Measurements from ENCODE around the gene RXRB. TPM values are rescaled to one million over a fixed set of nuclear protein-coding genes. Genes with fewer than 3 reads are reported as not detected.

The RXRB gene
- total and polyA plus RNA-seq, 2 donors (not counting 1 experiment from before 2014, with no cell fraction given): 88.3 to 99.9 TPM

GRCh38 chr6:33166811-33167210 is 33.7 kb downstream of the RXRB start:
- Histone ChIP-seq H3K4me3 (ENCODE audit: control extremely low read depth in 1 of 5, extremely low read depth in 1 of 5, insufficient read depth in 1 of 5, low read depth in 2 of 5, low read length in 4 of 5) (no peak overlapping the region), H4K20me1 (ENCODE audit: control insufficient read depth, insufficient read depth, low read length, poor library complexity, severe bottlenecking) (no peaks in the 10 kb centered on the region), H3K9me3 (ENCODE audit: control extremely low read depth in 1 of 3, control insufficient read depth in 2 of 3, insufficient read depth in 1 of 3, low read length in 2 of 3) (no peaks in the 10 kb centered on the region), H3K4me2 (replicated peaks; ENCODE audit: low read depth, low read length, poor library complexity, severe bottlenecking) (no peak overlapping the region), H3K27me3 (replicated peaks in 1 of 4; ENCODE audit: control extremely low read depth in 1 of 4, control insufficient read depth in 3 of 4, insufficient read depth in 4 of 4, low read length in 3 of 4) (peaks cover 0 to 3% (median 0%) of the 10 kb centered on the region in 4 experiments), H2AFZ (ENCODE audit: insufficient read depth, low read depth, low read length, poor library complexity, severe bottlenecking) (no peak overlapping the region), H3K27ac (ENCODE audit: low read length in 2 of 2) (no peak overlapping the region), H3K4me1 (ENCODE audit: control insufficient read depth in 2 of 2, insufficient read depth in 2 of 2, low read length in 2 of 2) (peaks cover 3 to 13% of the 10 kb centered on the region in 2 donors), H3K36me3 (replicated peaks in 1 of 2; ENCODE audit: control extremely low read depth in 1 of 2, control insufficient read depth in 1 of 2, extremely low read depth in 1 of 2, insufficient read depth in 2 of 2, low read length in 1 of 2) (no peaks in the 10 kb centered on the region), H3K79me2 (ENCODE audit: control insufficient read depth, insufficient read depth, low read length) (no peaks in the 10 kb centered on the region), H3K9ac (ENCODE audit: low read length) (no peak overlapping the region)
- intact Hi-C loops (cut with micrococcal nuclease): no loop called here
- ChIA-PET POLR2A (no interaction called here), CTCF (no interaction called here)
- Mint-ChIP-seq H3K4me3 (no peak overlapping the region), H3K9me3 (ENCODE audit: insufficient read depth) (no peaks in the 10 kb centered on the region), H3K4me1 (peaks cover 17% of the 10 kb centered on the region), H3K27ac (no peak overlapping the region), H3K27me3 (peaks cover 19% of the 10 kb centered on the region)
- TF ChIP-seq CTCF (IDR thresholded peaks at IDR 0.05): no peak
- no peak for TF ChIP-seq EZH2 (IDR thresholded peaks at IDR 0.05; ENCODE audit: borderline replicate concordance, insufficient read depth, low read depth, low read length, poor library complexity, severe bottlenecking)
- ATAC-seq (ENCODE audit: low read depth) (no peak), DNase-seq (no peak)
- 96% methylated on average over 3 of the region's 7 CpGs for WGBS (ENCODE audit: insufficient coverage)

- Histone ChIP-seq H3K79me2 (ENCODE audit: control insufficient read depth, insufficient read depth, low read length) (no peaks in the 10 kb centered on the region), H3K27me3 (replicated peaks in 1 of 4; ENCODE audit: control extremely low read depth in 1 of 4, control insufficient read depth in 3 of 4, insufficient read depth in 4 of 4, low read length in 3 of 4) (peaks cover 0 to 3% (median 0%) of the 10 kb centered on the region in 4 experiments), H3K9ac (ENCODE audit: low read length) (no peak overlapping the region), H3K4me3 (ENCODE audit: control extremely low read depth in 1 of 5, extremely low read depth in 1 of 5, insufficient read depth in 1 of 5, low read depth in 2 of 5, low read length in 4 of 5) (no peak overlapping the region), H3K4me1 (ENCODE audit: control insufficient read depth in 2 of 2, insufficient read depth in 2 of 2, low read length in 2 of 2) (peaks cover 4 to 17% of the 10 kb centered on the region in 2 donors), H4K20me1 (ENCODE audit: control insufficient read depth, insufficient read depth, low read length, poor library complexity, severe bottlenecking) (no peaks in the 10 kb centered on the region), H3K9me3 (ENCODE audit: control extremely low read depth in 1 of 3, control insufficient read depth in 2 of 3, insufficient read depth in 1 of 3, low read length in 2 of 3) (no peaks in the 10 kb centered on the region), H3K4me2 (replicated peaks; ENCODE audit: low read depth, low read length, poor library complexity, severe bottlenecking) (no peak overlapping the region), H2AFZ (ENCODE audit: insufficient read depth, low read depth, low read length, poor library complexity, severe bottlenecking) (no peak overlapping the region), H3K27ac (ENCODE audit: low read length in 2 of 2) (no peak overlapping the region), H3K36me3 (replicated peaks in 1 of 2; ENCODE audit: control extremely low read depth in 1 of 2, control insufficient read depth in 1 of 2, extremely low read depth in 1 of 2, insufficient read depth in 2 of 2, low read length in 1 of 2) (no peaks in the 10 kb centered on the region)
- CTCF ChIA-PET: no interaction called here
- TF ChIP-seq EZH2 (IDR thresholded peaks at IDR 0.05; ENCODE audit: borderline replicate concordance, insufficient read depth, low read depth, low read length, poor library complexity, severe bottlenecking): no peak
- TF ChIP-seq CTCF (IDR thresholded peaks at IDR 0.05): no peak
- DNase-seq (no peak), ATAC-seq (ENCODE audit: low read depth) (no peak)
- Mint-ChIP-seq H3K9me3 (ENCODE audit: insufficient read depth) (no peaks in the 10 kb centered on the region), H3K4me3 (no peak overlapping the region), H3K27ac (no peak overlapping the region), H3K27me3 (peaks cover 19% of the 10 kb centered on the region), H3K4me1 (peaks cover 21% of the 10 kb centered on the region)
- intact Hi-C loops (cut with micrococcal nuclease): no loop called here
- 70% methylated on average over 2 of the region's 6 CpGs for WGBS (ENCODE audit: insufficient coverage)
- POLR2A ChIA-PET: no interaction called here
These were observed 34.1 kb downstream of the RXRB start for GRCh38 chr6:33166363-33166762.

All from B cell (primary cell).